H1 (cell line): ENCODE measurements around the gene FHAD1. TPM values are rescaled to one million over a fixed set of nuclear protein-coding genes. Genes with fewer than 3 reads are reported as not detected.

Source experiments
- CTCF ChIA-PET: fragments of 300-600 bp; sonication (Branson Sonifier 250); formaldehyde crosslinking; loops from one replicate; lab custom pipeline; 2021; ENCODE audit not compliant: partially characterized antibody; lab: Charles Lee
- POLR2A ChIA-PET: fragments of 300-600 bp; sonication (Branson Sonifier 250); formaldehyde crosslinking; loops from one replicate; lab custom pipeline; 2021; ENCODE audit warnings: inconsistent platforms; ENCODE audit not compliant: partially characterized antibody; lab: Charles Lee
- DNase-seq, 2 experiments: peaks; one replicate each; pipeline versions ENCODE4 v3.0.0 to v3.0.0-alpha.2; 2010 to 2022; ENCODE audit warnings: low spot score in 2 of 2, low read depth in 1 of 2, mixed read lengths in 1 of 2
- FAIRE-seq: peaks from 2 replicates; lab custom pipeline; 2011; peaks lifted over from hg19 to GRCh38; lab: Jason Lieb, UNC
- H2AFZ ChIP-seq: 2 replicates; pipeline ENCODE4 v1.8.1; 2012; ENCODE audit warnings: low read length, inconsistent platforms
- H2AK5ac ChIP-seq: 2 replicates; pipeline ENCODE4 v1.6.1; 2013; ENCODE audit warnings: low read depth, low read length
- H2BK120ac ChIP-seq: replicated peaks from 2 replicates; pipeline ENCODE3; 2013; ENCODE audit warnings: low read depth, low read length, inconsistent platforms
- H2BK12ac ChIP-seq: 2 replicates; pipeline ENCODE4 v1.6.1; 2013; ENCODE audit warnings: low read depth, low read length
- H2BK15ac ChIP-seq: 2 replicates; pipeline ENCODE4 v1.6.1; 2013; ENCODE audit warnings: low read length
- H2BK20ac ChIP-seq: 2 replicates; pipeline ENCODE4 v1.6.1; 2013; ENCODE audit warnings: low read length
- H2BK5ac ChIP-seq: 2 replicates; pipeline ENCODE4 v1.6.1; 2013; ENCODE audit warnings: low read depth, low read length
- H3K14ac ChIP-seq: 2 replicates; pipeline ENCODE4 v1.6.1; 2013; ENCODE audit warnings: inconsistent platforms; ENCODE audit not compliant: insufficient read length
- H3K18ac ChIP-seq: 2 replicates; pipeline ENCODE4 v1.6.1; 2013; ENCODE audit warnings: low read length; ENCODE audit errors: extremely low read depth
- H3K23ac ChIP-seq: 2 replicates; pipeline ENCODE4 v1.6.1; 2013; ENCODE audit warnings: inconsistent platforms; ENCODE audit not compliant: insufficient read length
- H3K23me2 ChIP-seq: 2 replicates; pipeline ENCODE4 v1.6.1; 2013; ENCODE audit warnings: low read depth, low read length
- H3K27ac ChIP-seq: 2 replicates; pipeline ENCODE4 v1.6.1; 2011; ENCODE audit warnings: low read depth, low read length, inconsistent platforms
- H3K27me3 ChIP-seq, 4 experiments: replicated peaks in 1 of 4; 1 replicate in 1 of 4; 2 replicates in 3 of 4; pipeline versions ENCODE4 v1.6.1 to v1.8.1; 2011 to 2013; ENCODE audit warnings: low read length in 3 of 4, mild to moderate bottlenecking in 3 of 4, inconsistent platforms in 2 of 4, mixed read lengths in 2 of 4, moderate library complexity in 1 of 4; ENCODE audit not compliant: control insufficient read depth in 3 of 4, insufficient read depth in 3 of 4; ENCODE audit errors: extremely low read depth in 1 of 4
- H3K36me3 ChIP-seq, 4 experiments: 2 replicates each; pipeline versions ENCODE4 v1.6.1 to v1.8.1; 2011 to 2013; ENCODE audit warnings: mild to moderate bottlenecking in 4 of 4, low read length in 3 of 4, moderate library complexity in 2 of 4, control low read depth in 1 of 4, inconsistent platforms in 1 of 4; ENCODE audit not compliant: insufficient read depth in 4 of 4, control insufficient read depth in 2 of 4
- H3K4ac ChIP-seq: replicated peaks from 2 replicates; pipeline ENCODE3; 2013; ENCODE audit warnings: low read length, low read depth, mixed read lengths, inconsistent platforms; ENCODE audit not compliant: insufficient read length
- H3K4me1 ChIP-seq, 4 experiments: replicated peaks in 1 of 4; 1 replicate in 1 of 4; 2 replicates in 3 of 4; pipeline versions ENCODE4 v1.6.1 to v1.8.1; 2011 to 2013; ENCODE audit warnings: low read length in 3 of 4, inconsistent platforms in 2 of 4, mixed read lengths in 1 of 4; ENCODE audit not compliant: insufficient read depth in 4 of 4, control insufficient read depth in 3 of 4
- H3K4me2 ChIP-seq, 2 experiments: 2 replicates each; pipeline versions ENCODE4 v1.6.1 to v1.8.1; 2011 to 2013; ENCODE audit warnings: low read depth in 2 of 2, low read length in 2 of 2, control low read depth in 1 of 2, inconsistent platforms in 1 of 2, mild to moderate bottlenecking in 1 of 2; ENCODE audit not compliant: insufficient read depth in 1 of 2
- H3K4me3 ChIP-seq, 4 experiments: fragments of 200-600, 300-600 bp in 1 of 4; sonication (generic), shearing (Covaris generic), sonication (Bioruptor Twin) in 1 of 4; 2 replicates each; pipeline versions ENCODE4 v1.5.1 to v1.8.1; 2011 to 2016; ENCODE audit warnings: low read length in 4 of 4, low read depth in 3 of 4, control low read depth in 2 of 4, inconsistent platforms in 2 of 4, mild to moderate bottlenecking in 2 of 4, mixed read lengths in 1 of 4, moderate library complexity in 1 of 4; ENCODE audit not compliant: insufficient read depth in 2 of 4; ENCODE audit errors: extremely low read depth in 1 of 4
- H3K56ac ChIP-seq: replicated peaks from 2 replicates; pipeline ENCODE3; 2013; ENCODE audit warnings: low read depth, mild to moderate bottlenecking, mixed read lengths, low read length, inconsistent platforms; ENCODE audit not compliant: insufficient read length
- H3K79me1 ChIP-seq: 2 replicates; pipeline ENCODE4 v1.6.1; 2013; ENCODE audit warnings: low read depth, low read length, control low read depth
- H3K79me2 ChIP-seq, 2 experiments: 2 replicates each; pipeline versions ENCODE4 v1.6.1 to v1.8.1; 2012 to 2013; ENCODE audit warnings: low read length in 2 of 2, mild to moderate bottlenecking in 2 of 2, inconsistent platforms in 1 of 2; ENCODE audit not compliant: insufficient read depth in 2 of 2, control insufficient read depth in 1 of 2
- H3K9ac ChIP-seq, 4 experiments: replicated peaks in 1 of 4; 1 replicate in 1 of 4; 2 replicates in 3 of 4; pipeline versions ENCODE4 v1.6.1 to v1.8.1; 2011 to 2013; ENCODE audit warnings: low read depth in 3 of 4, low read length in 3 of 4, control low read depth in 2 of 4, mild to moderate bottlenecking in 2 of 4, moderate library complexity in 2 of 4, inconsistent platforms in 1 of 4; ENCODE audit errors: extremely low read depth in 1 of 4
- H3K9me3 ChIP-seq, 2 experiments: 2 replicates each; pipeline versions ENCODE4 v1.6.1 to v1.8.1; 2012 to 2013; ENCODE audit warnings: mild to moderate bottlenecking in 2 of 2, moderate library complexity in 2 of 2, control low read depth in 1 of 2, inconsistent platforms in 1 of 2, low read depth in 1 of 2, low read length in 1 of 2, mixed read lengths in 1 of 2; ENCODE audit not compliant: insufficient read depth in 2 of 2
- H4K20me1 ChIP-seq, 2 experiments: replicated peaks in 1 of 2; 2 replicates each; pipeline versions ENCODE3 to v1.8.1; 2011 to 2013; ENCODE audit warnings: inconsistent platforms in 2 of 2, low read length in 2 of 2, mild to moderate bottlenecking in 1 of 2; ENCODE audit not compliant: insufficient read depth in 2 of 2, control insufficient read depth in 1 of 2
- H4K5ac ChIP-seq: 2 replicates; pipeline ENCODE4 v1.6.1; 2013; ENCODE audit warnings: low read length, low read depth, mixed read lengths, inconsistent platforms; ENCODE audit not compliant: insufficient read length
- H4K8ac ChIP-seq: 2 replicates; pipeline ENCODE4 v1.8.0; 2013; ENCODE audit warnings: mild to moderate bottlenecking, moderate library complexity, low read length, inconsistent platforms; ENCODE audit not compliant: insufficient read depth; ENCODE audit errors: extremely low read depth
- H4K91ac ChIP-seq: replicated peaks from 2 replicates; pipeline ENCODE3; 2013; ENCODE audit warnings: low read length, mixed read lengths, inconsistent platforms; ENCODE audit not compliant: insufficient read length
- CBX8 ChIP-seq: fragments of 300-800, 300-1000 bp; sonication (generic); IDR thresholded peaks from 2 replicates; pipeline ENCODE4 v1.7.1; 2016; ENCODE audit warnings: low read depth, low read length, borderline replicate concordance
- CHD2 ChIP-seq: IDR thresholded peaks from 2 replicates; pipeline ENCODE4 v1.6.1; 2012; ENCODE audit warnings: low read length, improper control_type of control experiment
- EZH2 ChIP-seq: fragments of 200-600 bp; sonication (generic); IDR thresholded peaks from 2 replicates; pipeline ENCODE4 v1.7.1; 2012; ENCODE audit warnings: low read depth, mild to moderate bottlenecking, moderate library complexity, low read length, inconsistent platforms; ENCODE audit not compliant: severe bottlenecking
- FOSL1 ChIP-seq: IDR thresholded peaks from 2 replicates; pipeline ENCODE4 v1.6.1; 2011; ENCODE audit warnings: mild to moderate bottlenecking, low read depth, low read length, moderate library complexity; ENCODE audit not compliant: insufficient read depth
- GTF2F1 ChIP-seq: IDR thresholded peaks from 2 replicates; pipeline ENCODE4 v1.6.1; 2012; ENCODE audit warnings: low read depth, low read length, improper control_type of control experiment, borderline replicate concordance
- POU5F1 ChIP-seq: IDR thresholded peaks from 2 replicates; pipeline ENCODE4 v1.6.1; 2011; ENCODE audit warnings: low read depth, mild to moderate bottlenecking, low read length, moderate library complexity
- RBBP5 ChIP-seq: IDR thresholded peaks from 2 replicates; pipeline ENCODE4 v1.7.1; 2012; ENCODE audit warnings: low read depth, mild to moderate bottlenecking, inconsistent platforms, low read length, moderate library complexity, borderline replicate concordance
- SAP30 ChIP-seq: fragments of 300-600 bp; sonication (generic); IDR thresholded peaks from 2 replicates; pipeline ENCODE4 v1.7.1; 2012; ENCODE audit warnings: low read length, moderate library complexity, mild to moderate bottlenecking, inconsistent platforms; ENCODE audit not compliant: insufficient read depth, insufficient replicate concordance
- SIN3A ChIP-seq, 2 experiments: IDR thresholded peaks in 1 of 2; conservative IDR thresholded peaks in 1 of 2; 2 replicates each; pipeline ENCODE4 v1.6.1; 2011 to 2012; ENCODE audit warnings: low read length in 2 of 2, improper control_type of control experiment in 1 of 2, low read depth in 1 of 2, mild to moderate bottlenecking in 1 of 2
- WGBS, 2 experiments: shearing (Covaris generic) in 1 of 2; methylation state at CpG; one replicate each; pipeline versions ENCODE4 v1.1.6 to v1.1.7; 2013 to 2015; ENCODE audit warnings: low lambda C conversion rate in 2 of 2, mixed read lengths in 2 of 2, inconsistent platforms in 1 of 2, low coverage in 1 of 2, missing lambda C conversion rate in 1 of 2; ENCODE audit not compliant: insufficient replicate concordance in 2 of 2, insufficient coverage in 1 of 2, insufficient read length in 1 of 2; ENCODE audit errors: extremely low coverage in 1 of 2, missing lambda C conversion rate in 1 of 2; 5-methylcytosine and 5-hydroxymethylcytosine counted together
- polyA plus RNA-seq, 7 experiments: library from polyadenylated mRNA; depleted of rRNA in 3 of 7; stranded (reverse) in 5 of 7; unstranded in 2 of 7; fragments of >200 nt in 5 of 7; fragments of 200-250 nt in 2 of 7; gene quantifications; 1 replicate in 5 of 7; 2 replicates in 1 of 7; 4 replicates in 1 of 7; pipeline versions ENCODE4 v1.2.1 to v1.2.3, GENCODE V29; 2011 to 2013; ENCODE audit warnings: missing spikeins in 2 of 7, mixed read lengths in 2 of 7
- total RNA-seq: library from RNA; stranded (reverse); fragmentation: NEBNext Ultra II Directional; extraction: Animal tissue kit (Norgen Biotek cat#: 25700); gene quantifications from 2 replicates; pipeline ENCODE4 v1.2.1, GENCODE V29; 2021

Gene FHAD1
- total and polyA plus RNA-seq, 2 of the 8 experiments (the other 6 are each of a cell fraction or from before 2014, with no cell fraction given): 0.39 to 0.69 TPM

- H3K23ac ChIP-seq: no peak overlapping the region
- H3K9me3 ChIP-seq: peaks cover 8% of the 10 kb centered on the region in 2 experiments; a peak in 2 of 4 replicates
- H3K4ac ChIP-seq: no peak overlapping the region
- no peak overlapping the region for H3K9ac ChIP-seq
- ChIA-PET POLR2A (no interaction called here), CTCF (interaction anchor here (0.6 to 0.9 kb wide), 2 partner anchors 9 to 62 kb away, joined by 3 read pairs; no protein-coding TSS in a partner anchor)
- H2BK5ac ChIP-seq: no peak overlapping the region
- no peaks in the 10 kb centered on the region for H3K27me3 ChIP-seq
- peaks cover 2% of the 10 kb centered on the region; the same call in 1 of the 2 replicates for H3K23me2 ChIP-seq
- H4K91ac ChIP-seq: no peak overlapping the region
- DNase-seq (no peak), FAIRE-seq (no peak)
- H2BK15ac ChIP-seq: no peak overlapping the region
- H3K27ac ChIP-seq: no peak overlapping the region
- H2AFZ ChIP-seq: no peak overlapping the region
- H3K18ac ChIP-seq: no peak overlapping the region
- no peak overlapping the region for H2BK120ac ChIP-seq
- peaks cover 6 to 13% (median 9%) of the 10 kb centered on the region in 4 experiments; a peak in 5 of 8 replicates for H3K36me3 ChIP-seq
- H4K8ac ChIP-seq: no peak overlapping the region
- H3K4me2 ChIP-seq: no peak overlapping the region
- H2AK5ac ChIP-seq: no peak overlapping the region
- no peak overlapping the region for H3K56ac ChIP-seq
- no peak overlapping the region for H2BK12ac ChIP-seq
- no peaks in the 10 kb centered on the region for H3K79me2 ChIP-seq
- no peaks in the 10 kb centered on the region for H4K20me1 ChIP-seq
- peaks cover 0 to 5% (median 0%) of the 10 kb centered on the region in 4 experiments; a peak in 4 of 7 replicates for H3K4me1 ChIP-seq
- 92% methylated on average over 6 of the region's 6 CpGs; no CpG with 5 or more reads in 1 of the 2 experiments for WGBS, 2 experiments
- no peak overlapping the region for H3K4me3 ChIP-seq
- H3K79me1 ChIP-seq: no peaks in the 10 kb centered on the region
- no peak overlapping the region for H2BK20ac ChIP-seq
- no peak overlapping the region for H4K5ac ChIP-seq
- H3K14ac ChIP-seq: no peak overlapping the region
- TF ChIP-seq CBX8 (no peak), SAP30 (no peak), RBBP5 (no peak), EZH2 (no peak), GTF2F1 (no peak), SIN3A (conservative IDR thresholded peaks at IDR 0.05 in 1 of 2, IDR thresholded peaks at IDR 0.05 in 1 of 2; ENCODE audit: low read depth in 1 of 2, low read length in 2 of 2) (no peak), CHD2 (no peak), POU5F1 (no peak), FOSL1 (no peak)
Measured at GRCh38 chr1:15218287-15219279, 28.4 kb upstream of the FHAD1 start.
